ENCODE measurements around the gene NUDT19. TPM values are rescaled to one million over a fixed set of nuclear protein-coding genes. Genes with fewer than 3 reads are reported as not detected.
"Not testable (repeated sequence)": the region's sequence is repeated elsewhere in the genome, so short reads cannot be mapped to it uniquely, and the experiment has no call there.

Gene NUDT19
- polyA plus RNA-seq, 1 experiment, result 4.7 TPM

DNA sequence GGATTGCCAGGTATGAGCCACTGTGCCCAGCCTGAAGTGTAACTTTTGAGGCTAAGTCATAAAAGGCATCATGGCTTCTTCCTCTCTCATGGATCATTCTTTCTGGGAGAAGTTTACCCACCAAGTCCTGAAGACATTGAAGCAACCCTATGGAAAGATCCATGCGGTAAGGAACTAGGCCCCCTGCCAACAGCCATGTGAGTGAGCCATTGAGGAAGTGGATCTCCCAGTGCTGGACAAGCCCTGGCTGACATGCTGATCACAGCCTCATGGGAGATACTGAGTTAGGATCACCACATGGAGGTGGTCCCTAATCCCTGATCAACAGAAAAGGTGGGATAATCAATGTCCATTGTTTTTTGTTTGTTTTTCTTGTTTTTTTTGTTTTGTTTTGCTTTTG, 3.3 kb upstream of the NUDT19 start:
- Histone ChIP-seq H3K36me3 (ENCODE audit: control insufficient read depth, insufficient read depth, low read length) (no peaks in the 10 kb centered on the region), H3K4me3 (ENCODE audit: low read depth, low read length) (no peak overlapping the region), H3K27me3 (ENCODE audit: control insufficient read depth, insufficient read depth, low read length) (no peaks in the 10 kb centered on the region)
- no peak for DNase-seq (ENCODE audit: low read depth)
- POLR2A ChIA-PET, result no interaction called here
- CTCF ChIA-PET, result no interaction called here
- TF ChIP-seq, protein P1, sequence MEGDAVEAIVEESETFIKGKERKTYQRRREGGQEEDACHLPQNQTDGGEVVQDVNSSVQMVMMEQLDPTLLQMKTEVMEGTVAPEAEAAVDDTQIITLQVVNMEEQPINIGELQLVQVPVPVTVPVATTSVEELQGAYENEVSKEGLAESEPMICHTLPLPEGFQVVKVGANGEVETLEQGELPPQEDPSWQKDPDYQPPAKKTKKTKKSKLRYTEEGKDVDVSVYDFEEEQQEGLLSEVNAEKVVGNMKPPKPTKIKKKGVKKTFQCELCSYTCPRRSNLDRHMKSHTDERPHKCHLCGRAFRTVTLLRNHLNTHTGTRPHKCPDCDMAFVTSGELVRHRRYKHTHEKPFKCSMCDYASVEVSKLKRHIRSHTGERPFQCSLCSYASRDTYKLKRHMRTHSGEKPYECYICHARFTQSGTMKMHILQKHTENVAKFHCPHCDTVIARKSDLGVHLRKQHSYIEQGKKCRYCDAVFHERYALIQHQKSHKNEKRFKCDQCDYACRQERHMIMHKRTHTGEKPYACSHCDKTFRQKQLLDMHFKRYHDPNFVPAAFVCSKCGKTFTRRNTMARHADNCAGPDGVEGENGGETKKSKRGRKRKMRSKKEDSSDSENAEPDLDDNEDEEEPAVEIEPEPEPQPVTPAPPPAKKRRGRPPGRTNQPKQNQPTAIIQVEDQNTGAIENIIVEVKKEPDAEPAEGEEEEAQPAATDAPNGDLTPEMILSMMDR (IDR thresholded peaks at IDR 0.05; ENCODE audit: insufficient read depth, low read depth, low read length), result no peak

- Histone ChIP-seq H3K4me3 (ENCODE audit: low read depth, low read length) (peak overlapping the region; percentile 50), H3K36me3 (ENCODE audit: control insufficient read depth, insufficient read depth, low read length) (no peaks in the 10 kb centered on the region), H3K27me3 (ENCODE audit: control insufficient read depth, insufficient read depth, low read length) (no peaks in the 10 kb centered on the region)
- ChIA-PET POLR2A (no interaction called here), CTCF (interaction anchor here (1.6 kb wide), 1 partner anchor 17 kb away, joined by 6 read pairs; the partner anchor contains the start of genes ANKRD27 and RGS9BP)
- TF ChIP-seq, protein P1 (IDR thresholded peaks at IDR 0.05; ENCODE audit: insufficient read depth, low read depth, low read length), result no peak
- DNase-seq (ENCODE audit: low read depth), result no peak
Measured at GRCh38 chr19:32691952-32692726, 518 bp downstream of the NUDT19 start.

- ChIA-PET POLR2A (no interaction called here), CTCF (no interaction called here)
- no peak for DNase-seq (ENCODE audit: low read depth)
- Histone ChIP-seq H3K36me3 (ENCODE audit: control insufficient read depth, insufficient read depth, low read length) (no peaks in the 10 kb centered on the region), H3K27me3 (ENCODE audit: control insufficient read depth, insufficient read depth, low read length) (no peaks in the 10 kb centered on the region), H3K4me3 (ENCODE audit: low read depth, low read length) (peak overlapping the region; percentile 50)
- TF ChIP-seq, protein P1 (IDR thresholded peaks at IDR 0.05; ENCODE audit: insufficient read depth, low read depth, low read length), result no peak
Measured at GRCh38 chr19:32692727-32693061, 1.1 kb downstream of the NUDT19 start.

- CTCF ChIA-PET; H3K27me3 ChIP-seq (ENCODE audit: control insufficient read depth, insufficient read depth, low read length); DNase-seq (ENCODE audit: low read depth); H3K36me3 ChIP-seq (ENCODE audit: control insufficient read depth, insufficient read depth, low read length); POLR2A ChIA-PET: not testable (repeated sequence)
- H3K4me3 ChIP-seq (ENCODE audit: low read depth, low read length), result peak overlapping the region; percentile 50
Measured at GRCh38 chr19:32693151-32694108, 1.8 kb downstream of the NUDT19 start.

DNA sequence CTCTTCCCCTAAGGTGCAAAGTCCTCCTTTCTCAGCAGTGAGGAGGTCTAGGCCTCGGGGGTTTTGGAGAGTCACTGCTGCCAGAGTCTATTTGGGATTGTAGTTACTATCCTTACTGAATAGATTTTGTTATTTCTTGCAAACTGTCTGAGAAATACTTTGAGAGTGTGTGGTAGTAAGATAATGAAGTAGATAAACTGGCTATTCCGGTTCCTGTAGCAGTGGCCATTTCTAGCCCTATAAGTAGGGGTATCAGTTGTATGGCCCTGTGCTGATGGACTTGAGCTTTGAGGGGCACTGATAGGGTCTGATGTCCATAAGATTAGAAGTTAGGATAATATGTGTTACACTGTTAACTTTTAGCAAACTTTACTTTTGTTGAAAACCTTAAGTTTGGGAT, 2.7 kb downstream of the NUDT19 start:
- DNase-seq (ENCODE audit: low read depth); H3K4me3 ChIP-seq (ENCODE audit: low read depth, low read length); CTCF ChIA-PET: not testable (repeated sequence)

DNA sequence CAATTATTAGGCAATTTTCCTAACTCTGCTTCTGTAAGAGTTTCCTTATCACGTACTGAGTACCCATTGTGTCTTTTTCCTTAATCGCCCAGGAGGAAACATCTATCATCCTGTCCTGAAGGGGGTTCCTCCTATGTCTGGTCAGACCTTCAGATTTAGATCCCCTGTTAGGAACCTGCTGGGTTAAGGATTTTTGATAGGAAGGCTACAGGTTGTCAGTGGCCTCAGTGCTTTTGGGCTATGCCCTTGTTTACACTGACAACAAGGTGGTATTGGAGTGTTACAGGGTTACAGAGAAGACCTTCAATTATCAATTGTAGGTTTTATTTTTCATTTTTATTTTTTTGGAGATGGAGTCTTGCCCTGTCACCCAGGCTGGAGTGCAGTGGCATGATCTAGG, 3.2 kb downstream of the NUDT19 start:
- H3K36me3 ChIP-seq (ENCODE audit: control insufficient read depth, insufficient read depth, low read length); H3K4me3 ChIP-seq (ENCODE audit: low read depth, low read length); CTCF ChIA-PET: not testable (repeated sequence)

More for the DNA sequence above, 2.7 kb downstream of the NUDT19 start:
- POLR2A ChIA-PET; H3K36me3 ChIP-seq (ENCODE audit: control insufficient read depth, insufficient read depth, low read length); H3K27me3 ChIP-seq (ENCODE audit: control insufficient read depth, insufficient read depth, low read length): not testable (repeated sequence)

GRCh38 chr19:32695506-32695905, 3.9 kb downstream of the NUDT19 start:
- POLR2A ChIA-PET; DNase-seq (ENCODE audit: low read depth); CTCF ChIA-PET; H3K27me3 ChIP-seq (ENCODE audit: control insufficient read depth, insufficient read depth, low read length); H3K36me3 ChIP-seq (ENCODE audit: control insufficient read depth, insufficient read depth, low read length); H3K4me3 ChIP-seq (ENCODE audit: low read depth, low read length): not testable (repeated sequence)

More for the DNA sequence above, 3.2 kb downstream of the NUDT19 start:
- DNase-seq (ENCODE audit: low read depth); H3K27me3 ChIP-seq (ENCODE audit: control insufficient read depth, insufficient read depth, low read length); POLR2A ChIA-PET: not testable (repeated sequence)

DNA sequence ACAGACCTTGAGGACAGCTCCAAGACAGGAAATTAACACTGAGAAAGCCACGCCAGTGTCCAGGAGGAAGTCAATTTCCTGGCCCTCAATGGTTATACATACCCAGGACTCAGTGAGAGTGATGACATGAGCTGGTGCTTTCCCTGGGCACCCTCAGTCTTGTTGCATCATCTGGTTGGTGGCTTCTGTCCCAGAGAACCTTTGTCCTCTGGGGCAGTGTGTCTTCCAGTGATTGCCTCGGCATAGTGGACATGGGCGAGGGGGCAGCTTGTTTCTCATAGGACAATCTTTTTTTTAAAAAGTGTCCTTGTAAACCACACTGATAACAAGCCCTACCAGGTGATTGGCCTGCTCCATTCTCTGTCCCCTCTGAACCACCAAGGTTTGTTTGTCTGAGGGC, 5.2 kb downstream of the NUDT19 start:
- H3K27me3 ChIP-seq (ENCODE audit: control insufficient read depth, insufficient read depth, low read length); H3K4me3 ChIP-seq (ENCODE audit: low read depth, low read length); H3K36me3 ChIP-seq (ENCODE audit: control insufficient read depth, insufficient read depth, low read length); DNase-seq (ENCODE audit: low read depth); CTCF ChIA-PET; POLR2A ChIA-PET: not testable (repeated sequence)

GRCh38 chr19:32700129-32700528, 8.5 kb downstream of the NUDT19 start:
- DNase-seq (ENCODE audit: low read depth); H3K27me3 ChIP-seq (ENCODE audit: control insufficient read depth, insufficient read depth, low read length); H3K36me3 ChIP-seq (ENCODE audit: control insufficient read depth, insufficient read depth, low read length); H3K4me3 ChIP-seq (ENCODE audit: low read depth, low read length); POLR2A ChIA-PET: not testable (repeated sequence)
- CTCF ChIA-PET, result interaction anchor here (0.6 kb wide), 1 partner anchor 10 kb away, joined by 4 read pairs; no protein-coding TSS in a partner anchor
